Smooth muscle cell (in vitro differentiated cells): ENCODE data around the gene ADAMTSL3. TPM values are rescaled to one million over a fixed set of nuclear protein-coding genes. Genes with fewer than 3 reads are reported as not detected.

Experiments used
- DNase-seq: peaks from one replicate; lab custom pipeline; 2025; ENCODE audit not compliant: unreplicated experiment; lab: John Stamatoyannopoulos, UW
- H2AFZ ChIP-seq: fragments of 200-600 bp; sonication (generic); 2 replicates; pipeline ENCODE4 v1.6.0; 2016; ENCODE audit warnings: antibody characterized with exemption, low read depth, mild to moderate bottlenecking
- H3F3A ChIP-seq: fragments of 200-600 bp; sonication (generic); 2 replicates; pipeline ENCODE4 v1.6.0; 2017; ENCODE audit warnings: antibody characterized with exemption, low read depth
- H3K27ac ChIP-seq: fragments of 200-600 bp; sonication (generic); 2 replicates; pipeline ENCODE4 v1.5.1; 2016; ENCODE audit warnings: low read depth, mild to moderate bottlenecking
- H3K27me3 ChIP-seq: fragments of 200-600 bp; sonication (generic); 2 replicates; pipeline ENCODE4 v1.6.1; 2016; ENCODE audit warnings: low read depth, mild to moderate bottlenecking
- H3K36me3 ChIP-seq: fragments of 200-600 bp; sonication (generic); 2 replicates; pipeline ENCODE4 v1.5.1; 2016; ENCODE audit warnings: low read depth
- H3K4me1 ChIP-seq: fragments of 200-600 bp; sonication (generic); 2 replicates; pipeline ENCODE4 v1.5.1; 2016; ENCODE audit warnings: low read depth
- H3K4me2 ChIP-seq: fragments of 200-600 bp; sonication (generic); 2 replicates; pipeline ENCODE4 v1.6.0; 2016; ENCODE audit warnings: mild to moderate bottlenecking
- H3K4me3 ChIP-seq: fragments of 200-600 bp; sonication (generic); 2 replicates; pipeline ENCODE4 v1.5.1; 2016; ENCODE audit warnings: mild to moderate bottlenecking
- H3K79me2 ChIP-seq: fragments of 200-600 bp; sonication (generic); 2 replicates; pipeline ENCODE4 v1.6.0; 2016; ENCODE audit warnings: low read depth, mild to moderate bottlenecking
- H3K9ac ChIP-seq: fragments of 200-600 bp; sonication (generic); 2 replicates; pipeline ENCODE4 v1.6.0; 2016; ENCODE audit warnings: low read depth
- H3K9me3 ChIP-seq: fragments of 200-600 bp; sonication (generic); replicated peaks from 2 replicates; pipeline ENCODE4 v1.5.1; 2016; ENCODE audit warnings: low read depth
- H4K20me1 ChIP-seq: fragments of 200-600 bp; sonication (generic); 2 replicates; pipeline ENCODE4 v1.6.0; 2016; ENCODE audit warnings: low read depth
- CTCF ChIP-seq: fragments of 200-600 bp; sonication (generic); IDR thresholded peaks from 2 replicates; pipeline ENCODE4 v1.5.1; 2017; ENCODE audit warnings: borderline replicate concordance, mild to moderate bottlenecking, antibody characterized with exemption; ENCODE audit not compliant: insufficient read depth, poor library complexity, severe bottlenecking
- WGBS: methylation state at CpG from one replicate; pipeline ENCODE4 v1.1.7; 2016; ENCODE audit warnings: low lambda C conversion rate; 5-methylcytosine and 5-hydroxymethylcytosine counted together
- polyA plus RNA-seq: library from polyadenylated mRNA; unstranded; fragments of >200 nt; fragmentation: Nextera tagmentation; extraction: Ambion mirVana; gene quantifications from 2 replicates; pipeline ENCODE4 v1.2.1, GENCODE V29; 2016
- total RNA-seq: library from RNA; depleted of rRNA; stranded (reverse); fragments of >200 nt; gene quantifications from 2 replicates; pipeline ENCODE4 v1.2.3, GENCODE V29; 2014

Gene ADAMTSL3
- total and polyA plus RNA-seq, 2 experiments from 2014 or later: 0.17 to 0.22 TPM

GRCh38 chr15:83612898-83613635, 40.9 kb upstream of the ADAMTSL3 start:
- no peaks in the 10 kb centered on the region for H3K36me3 ChIP-seq
- H3K4me2 ChIP-seq: no peak overlapping the region
- H3K27ac ChIP-seq: no peak overlapping the region
- H3K27me3 ChIP-seq: no peaks in the 10 kb centered on the region
- no peak for TF ChIP-seq CTCF
- H3K9me3 ChIP-seq: no peaks in the 10 kb centered on the region
- no peak overlapping the region for H3K4me3 ChIP-seq
- no peak for DNase-seq
- no peaks in the 10 kb centered on the region for H4K20me1 ChIP-seq
- H3K79me2 ChIP-seq: no peaks in the 10 kb centered on the region
- no peaks in the 10 kb centered on the region for H3F3A ChIP-seq
- no peaks in the 10 kb centered on the region for H3K4me1 ChIP-seq
- H3K9ac ChIP-seq: no peak overlapping the region
- no peak overlapping the region for H2AFZ ChIP-seq
- WGBS: 95% methylated on average over 2 of the region's 2 CpGs

GRCh38 chr15:83613714-83614113, 40.2 kb upstream of the ADAMTSL3 start:
- Histone ChIP-seq H3K79me2 (no peaks in the 10 kb centered on the region), H3K9me3 (no peaks in the 10 kb centered on the region), H4K20me1 (no peaks in the 10 kb centered on the region), H3K4me3 (no peak overlapping the region), H3F3A (no peaks in the 10 kb centered on the region), H3K9ac (no peak overlapping the region), H3K4me1 (no peaks in the 10 kb centered on the region), H2AFZ (no peak overlapping the region), H3K4me2 (no peak overlapping the region), H3K36me3 (no peaks in the 10 kb centered on the region), H3K27me3 (no peaks in the 10 kb centered on the region), H3K27ac (no peak overlapping the region)
- 91% methylated on average over 2 of the region's 2 CpGs for WGBS
- DNase-seq: no peak
- TF ChIP-seq CTCF: no peak

GRCh38 chr15:83616840-83617239, 37.1 kb upstream of the ADAMTSL3 start:
- Histone ChIP-seq H2AFZ (no peak overlapping the region), H3K27me3 (no peaks in the 10 kb centered on the region), H3F3A (no peaks in the 10 kb centered on the region), H3K79me2 (no peaks in the 10 kb centered on the region), H3K36me3 (no peaks in the 10 kb centered on the region), H4K20me1 (no peaks in the 10 kb centered on the region), H3K4me2 (no peak overlapping the region), H3K9ac (no peak overlapping the region), H3K4me3 (no peak overlapping the region), H3K27ac (no peak overlapping the region), H3K9me3 (peaks cover 5% of the 10 kb centered on the region), H3K4me1 (no peaks in the 10 kb centered on the region)
- 89% methylated on average over 1 of the region's 1 CpG for WGBS
- TF ChIP-seq CTCF: no peak
- DNase-seq: no peak

GRCh38 chr15:83626171-83626802, 27.6 kb upstream of the ADAMTSL3 start:
- no peaks in the 10 kb centered on the region for H4K20me1 ChIP-seq
- no peak overlapping the region for H3K4me3 ChIP-seq
- WGBS: 21% methylated on average over 2 of the region's 2 CpGs
- H3K79me2 ChIP-seq: no peaks in the 10 kb centered on the region
- no peak overlapping the region for H3K9ac ChIP-seq
- H2AFZ ChIP-seq: no peak overlapping the region
- H3K4me2 ChIP-seq: no peak overlapping the region
- no peaks in the 10 kb centered on the region for H3K9me3 ChIP-seq
- peak overlapping the region; percentile 57 for H3K27ac ChIP-seq
- no peaks in the 10 kb centered on the region for H3K4me1 ChIP-seq
- H3F3A ChIP-seq: no peaks in the 10 kb centered on the region
- no peak for TF ChIP-seq CTCF
- H3K27me3 ChIP-seq: no peaks in the 10 kb centered on the region
- no peaks in the 10 kb centered on the region for H3K36me3 ChIP-seq
- no peak for DNase-seq
